Lower leg skin (tissue), 4 donors: Measurements from ENCODE around the gene NIPBL. TPM values are rescaled to one million over a fixed set of nuclear protein-coding genes. Genes with fewer than 3 reads are reported as not detected.
A peak's percentile ranks its signal among the peaks of the same experiment; 100 is the strongest.

ENCODE experiments used
- DNase-seq, 2 donors: peaks; one replicate each; pipeline ENCODE4 v3.0.0-alpha.2; 2019; ENCODE audit warnings: low spot score in 2 of 2
- H3K4me3 ChIP-seq: fragments of 200-600 bp; sonication (generic); 2 replicates; pipeline ENCODE4 v1.5.1; 2017; ENCODE audit warnings: mild to moderate bottlenecking, low read depth; ENCODE audit not compliant: poor library complexity, severe bottlenecking
- CTCF ChIP-seq, 3 donors: fragments of 450-650 bp; IDR thresholded peaks; one replicate each; pipeline ENCODE4 v1.5.1; 2016; ENCODE audit warnings: antibody characterized with exemption in 3 of 3, mild to moderate bottlenecking in 3 of 3, moderate library complexity in 2 of 3
- POLR2A ChIP-seq, 2 donors: fragments of 450-650 bp; IDR thresholded peaks; one replicate each; pipeline ENCODE4 v1.6.1; 2016 to 2017; ENCODE audit warnings: antibody characterized with exemption in 2 of 2, mild to moderate bottlenecking in 1 of 2, moderate library complexity in 1 of 2
- WGBS, 2 donors: methylation state at CpG; one replicate each; pipeline ENCODE4 v1.1.5; 2018; 5-methylcytosine and 5-hydroxymethylcytosine counted together
- intact Hi-C: fragments of 100-400 bp; cut with DNase I; formaldehyde crosslinking; loops from one replicate; pipeline ENCODE4 v1.15.0; 2023; ENCODE audit warnings: low total_unique reads
- total RNA-seq, 4 donors: library from RNA; depleted of rRNA; stranded (reverse); fragments of >200 nt; gene quantifications; one replicate each; pipeline ENCODE4 v1.1.0, GENCODE V29; 2016

NIPBL gene
- total RNA-seq, 4 donors from 2014 or later, result 39.0 to 56.9 (median 49.4) TPM

- intact Hi-C loops, result no loop called here
- DNase-seq, result no peak
- TF ChIP-seq POLR2A (IDR thresholded peaks at IDR 0.05) (no peak), CTCF (IDR thresholded peaks at IDR 0.05) (no peak)
- 0 to 1% methylated on average over 11 of the region's 11 CpGs for WGBS, 2 donors
- peak overlapping the region; percentile 70 for H3K4me3 ChIP-seq
Observed at GRCh38 chr5:36877667-36878391, 1.3 kb downstream of the NIPBL start.

- TF ChIP-seq CTCF (IDR thresholded peaks at IDR 0.05) (no peak), POLR2A (IDR thresholded peaks at IDR 0.05) (no peak)
- WGBS, 2 donors, result 1 to 2% methylated on average over 16 of the region's 16 CpGs
- DNase-seq, result peak in 1 of 2 donors; percentile 23
- intact Hi-C loops, result no loop called here
- H3K4me3 ChIP-seq, result peak overlapping the region; percentile 70
Observed at GRCh38 chr5:36878392-36879082, 2.0 kb downstream of the NIPBL start.

- no peak for TF ChIP-seq POLR2A (IDR thresholded peaks at IDR 0.05)
- no peak for TF ChIP-seq CTCF (IDR thresholded peaks at IDR 0.05)
- intact Hi-C loops, result no loop called here
Observed at GRCh38 chr5:36879274-36880033, 2.9 kb downstream of the NIPBL start.

GRCh38 chr5:36880761-36881160, 4.2 kb downstream of the NIPBL start:
- intact Hi-C loops, result no loop called here
- TF ChIP-seq CTCF (IDR thresholded peaks at IDR 0.05), result no peak
- H3K4me3 ChIP-seq, result no peak overlapping the region
- WGBS, 2 donors, result 17 to 50% methylated on average over 3 of the region's 3 CpGs
- no peak for DNase-seq

More at GRCh38 chr5:36879274-36880033, 2.9 kb downstream of the NIPBL start:
- DNase-seq, result no peak
- 27 to 45% methylated on average over 2 of the region's 2 CpGs for WGBS, 2 donors
- no peak overlapping the region for H3K4me3 ChIP-seq

- TF ChIP-seq POLR2A (IDR thresholded peaks at IDR 0.05), result no peak
- TF ChIP-seq CTCF (IDR thresholded peaks at IDR 0.05), result no peak
- intact Hi-C loops, result no loop called here
- DNase-seq, result no peak
- no peak overlapping the region for H3K4me3 ChIP-seq
Observed at GRCh38 chr5:36881304-36881703, 4.7 kb downstream of the NIPBL start.
